Keratinocyte (primary cell): ENCODE data around the gene SCARB1. TPM values are rescaled to one million over a fixed set of nuclear protein-coding genes. Genes with fewer than 3 reads are reported as not detected.
"Not testable (repeated sequence)": the region's sequence is repeated elsewhere in the genome, so short reads cannot be mapped to it uniquely, and the experiment has no call there.

Experiments used
- DNase-seq: peaks from one replicate; pipeline ENCODE4 v3.0.0-alpha.2; 2011; ENCODE audit warnings: low read depth, missing footprints, low spot score
- FAIRE-seq: peaks from 2 replicates; lab custom pipeline; 2011; peaks lifted over from hg19 to GRCh38; lab: Jason Lieb, UNC
- H2AFZ ChIP-seq: 2 replicates; pipeline ENCODE4 v1.6.0; 2012; ENCODE audit warnings: low read length, control low read depth, inconsistent platforms; ENCODE audit not compliant: control insufficient read depth
- H3K27ac ChIP-seq: 2 replicates; pipeline ENCODE4 v1.5.1; 2011; ENCODE audit warnings: low read length; ENCODE audit not compliant: control insufficient read depth, insufficient read depth
- H3K27me3 ChIP-seq: 3 replicates; pipeline ENCODE4 v1.6.0; 2011; ENCODE audit warnings: low read length; ENCODE audit not compliant: control insufficient read depth, insufficient read depth; ENCODE audit errors: extremely low read depth
- H3K36me3 ChIP-seq, 2 experiments: 2 replicates in 1 of 2; 3 replicates in 1 of 2; pipeline ENCODE4 v1.5.1; 2011; ENCODE audit warnings: low read length in 2 of 2, mild to moderate bottlenecking in 1 of 2; ENCODE audit not compliant: control insufficient read depth in 2 of 2, insufficient read depth in 2 of 2; ENCODE audit errors: extremely low read depth in 1 of 2
- H3K4me1 ChIP-seq: 3 replicates; pipeline ENCODE4 v1.5.1; 2011; ENCODE audit warnings: low read length; ENCODE audit not compliant: control insufficient read depth, insufficient read depth; ENCODE audit errors: extremely low read depth
- H3K4me2 ChIP-seq: 3 replicates; pipeline ENCODE4 v1.6.0; 2011; ENCODE audit warnings: low read depth, low read length; ENCODE audit not compliant: control insufficient read depth, insufficient read depth; ENCODE audit errors: extremely low read depth
- H3K4me3 ChIP-seq, 3 experiments: fragments of 200-600 bp in 1 of 3; sonication (generic) in 1 of 3; 2 replicates in 2 of 3; 3 replicates in 1 of 3; pipeline ENCODE4 v1.5.1; 2011 to 2016; ENCODE audit warnings: low read length in 3 of 3, mild to moderate bottlenecking in 3 of 3, control low read depth in 2 of 3, inconsistent platforms in 1 of 3, low read depth in 1 of 3, mixed read lengths in 1 of 3, mixed run types in 1 of 3, moderate library complexity in 1 of 3; ENCODE audit not compliant: control insufficient read depth in 2 of 3, insufficient read depth in 2 of 3; ENCODE audit errors: extremely low read depth in 1 of 3
- H3K79me2 ChIP-seq: 2 replicates; pipeline ENCODE4 v1.6.0; 2012; ENCODE audit warnings: low read length; ENCODE audit not compliant: control insufficient read depth, insufficient read depth
- H3K9ac ChIP-seq: 3 replicates; pipeline ENCODE4 v1.6.0; 2011; ENCODE audit warnings: low read length; ENCODE audit not compliant: control insufficient read depth, insufficient read depth; ENCODE audit errors: extremely low read depth
- H3K9me1 ChIP-seq: 3 replicates; pipeline ENCODE4 v1.6.0; 2011; ENCODE audit warnings: low read length; ENCODE audit not compliant: control insufficient read depth, insufficient read depth; ENCODE audit errors: extremely low read depth
- H3K9me3 ChIP-seq: 2 replicates; pipeline ENCODE4 v1.5.1; 2012; ENCODE audit warnings: low read depth, low read length; ENCODE audit not compliant: control insufficient read depth
- H4K20me1 ChIP-seq: 3 replicates; pipeline ENCODE4 v1.6.0; 2011; ENCODE audit warnings: low read length; ENCODE audit not compliant: control insufficient read depth, insufficient read depth; ENCODE audit errors: extremely low read depth
- EZH2 ChIP-seq: IDR thresholded peaks from one replicate; pipeline ENCODE4 v1.6.1; 2012; ENCODE audit warnings: inconsistent platforms, mild to moderate bottlenecking, low read length, moderate library complexity
- dilution Hi-C: fragments of 300-500 bp; cut with MboI; formaldehyde crosslinking; loops from one replicate; pipeline ENCODE4 v1.7.0; 2020; ENCODE audit warnings: low sequenced_read_pairs; ENCODE audit not compliant: extremely low pct_ligation_motif_present
- polyA plus RNA-seq, 5 experiments: library from polyadenylated mRNA; depleted of rRNA in 3 of 5; stranded (reverse) in 3 of 5; stranded (forward) in 1 of 5; unstranded in 1 of 5; fragments of >200 nt; gene quantifications; 1 replicate in 1 of 5; 2 replicates in 3 of 5; 3 replicates in 1 of 5; pipeline versions ENCODE4 v1.2.1 to v1.2.3, GENCODE V29; 2011 to 2012; ENCODE audit warnings: missing spikeins in 2 of 5, low read depth in 1 of 5, low replicate concordance in 1 of 5
- TF ChIP-seq, protein P1 (sequence below), 3 experiments: IDR thresholded peaks in 1 of 3; conservative IDR thresholded peaks in 1 of 3; optimal IDR thresholded peaks in 1 of 3; 2 replicates in 2 of 3; 3 replicates in 1 of 3; pipeline versions ENCODE3 to v1.5.1; 2011; ENCODE audit warnings: low read length in 3 of 3, mild to moderate bottlenecking in 3 of 3, moderate library complexity in 2 of 3, control low read depth in 1 of 3, inconsistent platforms in 1 of 3; ENCODE audit not compliant: insufficient read depth in 2 of 3; ENCODE audit errors: extremely low read depth in 1 of 3

The SCARB1 gene
- polyA plus RNA-seq, 1 donor (not counting 4 experiments of a cell fraction or from before 2014, with no cell fraction given) = 40.9 TPM

DNA sequence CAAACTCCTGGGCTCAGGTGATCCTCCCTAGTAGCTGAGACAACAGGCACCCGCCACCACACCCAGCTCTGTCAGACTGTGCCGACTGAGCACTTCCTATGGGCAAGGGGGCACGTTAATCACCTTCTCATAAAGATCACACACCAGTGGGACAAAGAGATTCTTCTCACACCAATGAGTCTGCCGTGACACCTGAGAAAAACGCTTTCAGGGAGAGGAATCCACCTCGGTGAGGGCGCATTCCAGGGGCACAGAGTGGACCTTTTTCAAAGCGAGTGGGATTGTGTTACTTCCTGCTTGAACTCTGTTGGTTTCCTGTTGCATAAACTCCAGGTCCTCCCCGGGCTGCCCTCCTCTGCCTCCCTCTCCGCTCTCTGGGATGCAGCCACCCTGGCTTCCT, 17.5 kb upstream of the SCARB1 start:
- Histone ChIP-seq H3K79me2 (no peaks in the 10 kb centered on the region), H3K9me3 (no peaks in the 10 kb centered on the region), H3K27me3 (no peaks in the 10 kb centered on the region), H3K9me1 (no peaks in the 10 kb centered on the region), H3K9ac (no peak overlapping the region), H3K36me3 (no peaks in the 10 kb centered on the region), H3K4me2 (no peak overlapping the region), H4K20me1 (no peaks in the 10 kb centered on the region), H3K27ac (no peak overlapping the region), H3K4me3 (no peak overlapping the region), H3K4me1 (no peaks in the 10 kb centered on the region), H2AFZ (no peak overlapping the region)
- TF ChIP-seq EZH2 = no peak
- TF ChIP-seq, protein P1, sequence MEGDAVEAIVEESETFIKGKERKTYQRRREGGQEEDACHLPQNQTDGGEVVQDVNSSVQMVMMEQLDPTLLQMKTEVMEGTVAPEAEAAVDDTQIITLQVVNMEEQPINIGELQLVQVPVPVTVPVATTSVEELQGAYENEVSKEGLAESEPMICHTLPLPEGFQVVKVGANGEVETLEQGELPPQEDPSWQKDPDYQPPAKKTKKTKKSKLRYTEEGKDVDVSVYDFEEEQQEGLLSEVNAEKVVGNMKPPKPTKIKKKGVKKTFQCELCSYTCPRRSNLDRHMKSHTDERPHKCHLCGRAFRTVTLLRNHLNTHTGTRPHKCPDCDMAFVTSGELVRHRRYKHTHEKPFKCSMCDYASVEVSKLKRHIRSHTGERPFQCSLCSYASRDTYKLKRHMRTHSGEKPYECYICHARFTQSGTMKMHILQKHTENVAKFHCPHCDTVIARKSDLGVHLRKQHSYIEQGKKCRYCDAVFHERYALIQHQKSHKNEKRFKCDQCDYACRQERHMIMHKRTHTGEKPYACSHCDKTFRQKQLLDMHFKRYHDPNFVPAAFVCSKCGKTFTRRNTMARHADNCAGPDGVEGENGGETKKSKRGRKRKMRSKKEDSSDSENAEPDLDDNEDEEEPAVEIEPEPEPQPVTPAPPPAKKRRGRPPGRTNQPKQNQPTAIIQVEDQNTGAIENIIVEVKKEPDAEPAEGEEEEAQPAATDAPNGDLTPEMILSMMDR (optimal IDR thresholded peaks at IDR 0.05 in 1 of 3, IDR thresholded peaks at IDR 0.05 in 1 of 3, conservative IDR thresholded peaks at IDR 0.05 in 1 of 3; ENCODE audit: extremely low read depth in 1 of 3, insufficient read depth in 2 of 3, low read length in 3 of 3) = no peak
- dilution Hi-C loops = no loop called here
- DNase-seq = no peak
- FAIRE-seq = no peak

DNA sequence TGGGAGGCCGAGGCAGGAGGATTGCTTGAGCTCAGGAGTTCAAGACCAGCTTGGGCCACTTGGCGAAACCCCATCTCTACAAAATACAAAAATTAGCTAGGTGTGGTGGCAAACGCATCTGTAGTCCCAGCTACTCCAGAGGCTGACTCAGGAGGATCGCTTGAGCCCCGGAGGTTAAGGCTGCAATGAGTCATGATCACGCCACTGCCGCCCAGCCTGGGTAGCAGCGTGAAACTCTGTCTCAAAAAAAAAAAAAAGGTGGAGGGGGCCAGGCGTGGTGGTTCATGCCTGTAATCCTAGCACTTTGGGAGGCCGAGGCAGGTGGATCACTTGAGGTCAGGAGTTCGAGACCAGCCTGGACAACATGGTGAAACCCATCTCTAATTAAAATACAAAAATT, 16.7 kb upstream of the SCARB1 start:
- H3K27ac ChIP-seq, H3K9me3 ChIP-seq, H3K27me3 ChIP-seq, H3K9me1 ChIP-seq, H3K79me2 ChIP-seq, H3K4me1 ChIP-seq, H3K4me2 ChIP-seq, H3K4me3 ChIP-seq, dilution Hi-C loops, H4K20me1 ChIP-seq, H2AFZ ChIP-seq, FAIRE-seq, H3K36me3 ChIP-seq, DNase-seq, H3K9ac ChIP-seq: not testable (repeated sequence)

DNA sequence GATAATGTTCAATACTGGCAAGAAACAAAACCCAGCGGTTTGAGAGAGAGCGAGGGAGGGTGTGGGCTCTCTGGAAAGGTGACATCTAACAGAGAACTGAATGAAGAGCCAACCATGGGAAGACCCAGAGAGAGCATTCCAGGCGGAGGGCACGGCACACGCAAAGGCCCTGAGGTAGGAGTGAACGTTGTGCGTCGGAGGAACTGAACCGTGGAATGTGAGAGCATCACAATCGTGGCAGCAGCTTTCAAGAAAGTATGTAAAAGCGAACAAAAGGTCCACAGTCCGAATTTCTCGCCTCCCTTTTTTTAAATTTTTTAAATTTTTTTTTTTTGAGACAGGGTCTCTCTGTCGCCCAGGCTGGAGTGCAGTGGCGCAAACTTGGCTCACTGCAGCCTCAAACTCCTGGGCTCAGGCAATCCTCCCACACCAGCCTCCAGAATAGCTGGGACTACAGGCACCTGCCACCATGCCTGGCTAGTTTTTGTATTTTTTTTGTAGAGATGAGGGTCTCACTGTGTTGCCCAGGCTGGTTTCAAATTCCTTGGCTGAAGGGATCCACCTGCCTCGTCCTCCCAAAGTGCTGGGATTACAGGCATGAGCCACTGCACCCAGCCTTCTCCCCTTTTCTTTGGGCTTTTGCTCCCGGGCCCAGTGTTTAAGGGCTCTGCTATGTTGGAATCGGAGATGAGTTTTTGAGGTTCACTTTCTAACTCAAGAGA, 15.3 kb upstream of the SCARB1 start:
- dilution Hi-C loops = no loop called here
- H3K4me1 ChIP-seq = no peaks in the 10 kb centered on the region
- TF ChIP-seq EZH2 = no peak
- TF ChIP-seq, protein P1 (optimal IDR thresholded peaks at IDR 0.05 in 1 of 3, IDR thresholded peaks at IDR 0.05 in 1 of 3, conservative IDR thresholded peaks at IDR 0.05 in 1 of 3; ENCODE audit: extremely low read depth in 1 of 3, insufficient read depth in 2 of 3, low read length in 3 of 3) = no peak
- H3K4me2 ChIP-seq = no peak overlapping the region
- no peak overlapping the region for H3K4me3 ChIP-seq
- H4K20me1 ChIP-seq = no peaks in the 10 kb centered on the region
- peaks cover 2% of the 10 kb centered on the region for H3K9me1 ChIP-seq
- H3K36me3 ChIP-seq = no peaks in the 10 kb centered on the region
- no peak overlapping the region for H2AFZ ChIP-seq
- no peak for FAIRE-seq
- H3K9me3 ChIP-seq = no peaks in the 10 kb centered on the region
- no peak overlapping the region for H3K9ac ChIP-seq
- no peaks in the 10 kb centered on the region for H3K27me3 ChIP-seq
- no peak for DNase-seq
- H3K27ac ChIP-seq = no peak overlapping the region
- no peaks in the 10 kb centered on the region for H3K79me2 ChIP-seq
